OCI-LY7 (cell line): Measurements from ENCODE around the gene CMPK1. TPM values are rescaled to one million over a fixed set of nuclear protein-coding genes. Genes with fewer than 3 reads are reported as not detected.
A peak's percentile ranks its signal among the peaks of the same experiment; 100 is the strongest.

ENCODE experiments used
- BruUV-seq: library from RNA; stranded (reverse); fragments of 400-500 nt; replicated peaks from 2 replicates; lab custom pipeline; 2021; lab: Mats Ljungman, UMichigan
- CTCF ChIA-PET: fragments of 300-600 bp; sonication (Branson Sonifier 250); formaldehyde crosslinking; loops from one replicate; lab custom pipeline; 2022; ENCODE audit warnings: antibody characterized with exemption; ENCODE audit not compliant: unreplicated experiment; lab: Charles Lee
- POLR2A ChIA-PET: fragments of 300-600 bp; sonication (Branson Sonifier 250); formaldehyde crosslinking; loops from one replicate; lab custom pipeline; 2022; ENCODE audit warnings: antibody characterized with exemption; lab: Charles Lee
- DNase-seq: peaks from one replicate; pipeline ENCODE4 v3.0.0-alpha.2; 2015; ENCODE audit warnings: low spot score
- H2AFZ ChIP-seq: fragments of 200-600 bp; sonication (generic), shearing (Covaris generic); 2 replicates; pipeline ENCODE4 v1.6.1; 2014; ENCODE audit warnings: mild to moderate bottlenecking, antibody characterized with exemption, low read length, moderate library complexity
- H3K27ac ChIP-seq: fragments of 200-600 bp; sonication (generic); 2 replicates; pipeline ENCODE4 v1.5.1; 2014; ENCODE audit warnings: mixed run types, low read depth, mild to moderate bottlenecking, moderate library complexity, low read length, inconsistent platforms; ENCODE audit not compliant: poor library complexity, severe bottlenecking
- H3K36me3 ChIP-seq: fragments of 200-600 bp; sonication (generic); 2 replicates; pipeline ENCODE4 v1.6.1; 2014; ENCODE audit warnings: mild to moderate bottlenecking, antibody characterized with exemption, low read length, moderate library complexity, mixed read lengths; ENCODE audit not compliant: insufficient read depth
- H3K4me1 ChIP-seq: fragments of 200-600 bp; sonication (generic); 2 replicates; pipeline ENCODE4 v1.5.1; 2014; ENCODE audit warnings: mild to moderate bottlenecking, low read length; ENCODE audit not compliant: insufficient read depth, poor library complexity, severe bottlenecking
- H3K4me2 ChIP-seq: fragments of 200-600 bp; sonication (generic); 2 replicates; pipeline ENCODE4 v1.6.1; 2014; ENCODE audit warnings: mild to moderate bottlenecking, low read length
- H3K4me3 ChIP-seq: fragments of 200-600 bp; sonication (generic); 2 replicates; pipeline ENCODE4 v1.5.1; 2014; ENCODE audit warnings: mild to moderate bottlenecking, low read depth, low read length; ENCODE audit not compliant: poor library complexity, severe bottlenecking
- H3K79me2 ChIP-seq: fragments of 200-600 bp; sonication (generic); 2 replicates; pipeline ENCODE4 v1.6.1; 2016; ENCODE audit warnings: low read depth, mild to moderate bottlenecking, low read length, moderate library complexity, mixed read lengths; ENCODE audit not compliant: insufficient read depth
- H3K9me2 ChIP-seq: fragments of 200-600 bp; sonication (generic); 2 replicates; pipeline ENCODE4 v1.6.1; 2016; ENCODE audit warnings: mild to moderate bottlenecking, low read length, mixed read lengths; ENCODE audit not compliant: insufficient read depth
- H3K9me3 ChIP-seq: fragments of 200-600 bp; sonication (generic); 2 replicates; pipeline ENCODE4 v1.6.1; 2014; ENCODE audit warnings: mild to moderate bottlenecking, mixed run types, low read length, mixed read lengths
- H4K20me1 ChIP-seq: fragments of 200-600 bp; sonication (generic); 2 replicates; pipeline ENCODE4 v1.6.1; 2014; ENCODE audit warnings: mild to moderate bottlenecking, antibody characterized with exemption, low read length, moderate library complexity, mixed read lengths; ENCODE audit not compliant: insufficient read depth
- CTCF ChIP-seq: fragments of 200-600 bp; sonication (generic); conservative IDR thresholded peaks from 2 replicates; pipeline ENCODE4 v1.5.1; 2014; ENCODE audit warnings: mild to moderate bottlenecking, antibody characterized with exemption, low read length, moderate library complexity, mixed read lengths
- EZH2phosphoT487 ChIP-seq: fragments of 200-600 bp; sonication (generic); IDR thresholded peaks from 2 replicates; pipeline ENCODE4 v1.6.1; 2018; ENCODE audit warnings: low read depth, borderline replicate concordance, mild to moderate bottlenecking, mixed run types, antibody characterized with exemption, low read length, moderate library complexity, mixed read lengths
- intact Hi-C: fragments of 100-400 bp; cut with micrococcal nuclease; formaldehyde crosslinking; loops from one replicate; pipeline ENCODE4 v1.10.0; 2022; ENCODE audit not compliant: unreplicated experiment
- total RNA-seq, 2 experiments: library from RNA; depleted of rRNA in 1 of 2; stranded (reverse); fragments of >200 nt in 1 of 2; shearing (Covaris generic) in 1 of 2; gene quantifications; 2 replicates each; pipeline ENCODE4 v1.2.3, GENCODE V29; 2014 to 2022

Gene CMPK1
- total RNA-seq, 2 experiments from 2014 or later: 59.2 to 85.8 TPM

- no peak overlapping the region for H3K4me3 ChIP-seq
- TF ChIP-seq CTCF (no peak), EZH2phosphoT487 (no peak)
These were observed 4.6 kb upstream of the CMPK1 start for GRCh38 chr1:47328992-47329391.

DNA sequence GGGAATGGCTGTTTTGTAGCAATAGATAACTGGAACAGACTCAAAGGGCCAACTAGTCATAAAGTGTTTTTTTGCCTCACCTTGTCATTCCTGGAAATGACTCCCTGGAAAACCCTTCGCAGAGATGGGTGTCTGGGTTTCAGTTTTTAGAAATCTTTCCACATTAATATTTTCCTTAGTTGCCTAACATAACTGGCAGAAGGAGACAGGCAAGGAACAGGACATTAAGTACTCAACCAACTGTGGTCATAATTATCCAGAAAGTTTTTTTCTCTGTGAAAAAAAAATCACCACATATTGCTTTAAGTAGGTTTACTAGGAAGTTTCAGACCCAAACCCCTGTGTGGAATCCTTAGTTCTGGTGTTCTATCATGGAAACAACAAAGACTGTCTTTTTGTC, 3.4 kb upstream of the CMPK1 start:
- H3K79me2 ChIP-seq: peaks cover 9% of the 10 kb centered on the region
- no peak overlapping the region for H3K27ac ChIP-seq
- intact Hi-C loops: no loop called here
- POLR2A ChIA-PET: interaction anchor here (1.0 to 1.5 kb wide), 2 partner anchors 15 to 16 kb away, joined by 3 to 4 read pairs; partner anchors contain the start of gene STIL
- CTCF ChIA-PET: no interaction called here
- H3K4me3 ChIP-seq: no peak overlapping the region
- no peak overlapping the region for H2AFZ ChIP-seq
- H3K9me3 ChIP-seq: no peaks in the 10 kb centered on the region
- H3K4me1 ChIP-seq: peaks cover 20% of the 10 kb centered on the region
- H3K9me2 ChIP-seq: no peaks in the 10 kb centered on the region
- no TSS peak for BruUV-seq
- no peak overlapping the region for H3K4me2 ChIP-seq
- no peaks in the 10 kb centered on the region for H4K20me1 ChIP-seq
- TF ChIP-seq EZH2phosphoT487 (no peak), CTCF (no peak)
- H3K36me3 ChIP-seq: no peaks in the 10 kb centered on the region
- DNase-seq: no peak

More at GRCh38 chr1:47328992-47329391, 4.6 kb upstream of the CMPK1 start:
- Histone ChIP-seq H3K27ac (no peak overlapping the region), H3K4me2 (no peak overlapping the region), H3K9me3 (no peaks in the 10 kb centered on the region), H4K20me1 (no peaks in the 10 kb centered on the region), H3K79me2 (no peaks in the 10 kb centered on the region), H3K4me1 (peaks cover 17% of the 10 kb centered on the region), H3K36me3 (no peaks in the 10 kb centered on the region), H2AFZ (no peak overlapping the region), H3K9me2 (no peaks in the 10 kb centered on the region)
- ChIA-PET CTCF (no interaction called here), POLR2A (no interaction called here)
- DNase-seq: no peak
- intact Hi-C loops: no loop called here
- no TSS peak for BruUV-seq

- DNase-seq: no peak
- no peak overlapping the region for H3K27ac ChIP-seq
- POLR2A ChIA-PET: interaction anchor here (1.3 to 3.9 kb wide), 3 partner anchors 8 to 18 kb away, joined by 7 to 18 read pairs (median 8); partner anchors contain the start of gene STIL
- BruUV-seq: no TSS peak
- H3K4me2 ChIP-seq: peak overlapping the region; percentile 82; the same call in 1 of the 2 replicates
- CTCF ChIA-PET: interaction anchor here (0.8 kb wide), 1 partner anchor 8 kb away, joined by 3 read pairs; no protein-coding TSS in a partner anchor
- intact Hi-C loops: no loop called here
- no peaks in the 10 kb centered on the region for H3K9me2 ChIP-seq
- no peak overlapping the region; the same call in 1 of the 2 replicates for H2AFZ ChIP-seq
- H3K9me3 ChIP-seq: no peaks in the 10 kb centered on the region
- no peak overlapping the region for H3K4me3 ChIP-seq
- TF ChIP-seq EZH2phosphoT487 (no peak), CTCF (no peak)
- peaks cover 26% of the 10 kb centered on the region for H3K79me2 ChIP-seq
- peaks cover 9% of the 10 kb centered on the region; the same call in 1 of the 2 replicates for H3K36me3 ChIP-seq
- H4K20me1 ChIP-seq: no peaks in the 10 kb centered on the region
- peaks cover 26% of the 10 kb centered on the region for H3K4me1 ChIP-seq
These were observed 1.7 kb upstream of the CMPK1 start for GRCh38 chr1:47331875-47332274.
